Ovary (tissue), 3 donors: ENCODE results near the gene TMEM114.

Experiments
- POLR2A ChIP-seq: fragments of 450-650 bp; IDR thresholded peaks from one replicate; pipeline ENCODE4 v1.6.1; 2017; ENCODE audit warnings: antibody characterized with exemption, mild to moderate bottlenecking, moderate library complexity
- TF ChIP-seq, protein P1 (sequence below), 3 donors: fragments of 450-650 bp in 2 of 3; fragments of 200-600 bp in 1 of 3; IDR thresholded peaks; one replicate each; pipeline versions ENCODE4 v1.5.1 to v1.8.0; 2016 to 2022; ENCODE audit warnings: antibody characterized with exemption in 3 of 3, mild to moderate bottlenecking in 1 of 3
- donor health status: DM: no; HTN: no; CAD: no.

DNA sequence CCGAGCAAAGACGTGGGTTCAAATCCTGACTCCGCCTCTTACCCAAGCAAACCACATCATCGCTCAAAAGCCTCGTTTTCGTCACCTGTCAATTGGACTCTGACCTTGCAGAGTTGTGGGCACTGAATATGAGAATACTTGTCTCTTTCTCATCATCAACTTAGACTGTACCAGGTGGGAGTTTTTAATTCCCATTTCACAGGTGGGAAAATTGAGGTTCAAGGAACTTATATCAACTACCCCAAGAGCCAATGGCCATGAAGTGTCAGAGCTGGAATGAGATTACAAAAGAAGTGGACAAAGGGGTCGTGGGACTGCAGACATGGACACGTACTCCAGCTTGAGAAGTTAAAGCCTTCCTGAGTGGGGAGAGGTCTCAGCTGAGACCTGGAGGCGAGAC lies 10.8 kb downstream of the TMEM114 start:
- TF ChIP-seq POLR2A, result no peak
- TF ChIP-seq, protein P1, sequence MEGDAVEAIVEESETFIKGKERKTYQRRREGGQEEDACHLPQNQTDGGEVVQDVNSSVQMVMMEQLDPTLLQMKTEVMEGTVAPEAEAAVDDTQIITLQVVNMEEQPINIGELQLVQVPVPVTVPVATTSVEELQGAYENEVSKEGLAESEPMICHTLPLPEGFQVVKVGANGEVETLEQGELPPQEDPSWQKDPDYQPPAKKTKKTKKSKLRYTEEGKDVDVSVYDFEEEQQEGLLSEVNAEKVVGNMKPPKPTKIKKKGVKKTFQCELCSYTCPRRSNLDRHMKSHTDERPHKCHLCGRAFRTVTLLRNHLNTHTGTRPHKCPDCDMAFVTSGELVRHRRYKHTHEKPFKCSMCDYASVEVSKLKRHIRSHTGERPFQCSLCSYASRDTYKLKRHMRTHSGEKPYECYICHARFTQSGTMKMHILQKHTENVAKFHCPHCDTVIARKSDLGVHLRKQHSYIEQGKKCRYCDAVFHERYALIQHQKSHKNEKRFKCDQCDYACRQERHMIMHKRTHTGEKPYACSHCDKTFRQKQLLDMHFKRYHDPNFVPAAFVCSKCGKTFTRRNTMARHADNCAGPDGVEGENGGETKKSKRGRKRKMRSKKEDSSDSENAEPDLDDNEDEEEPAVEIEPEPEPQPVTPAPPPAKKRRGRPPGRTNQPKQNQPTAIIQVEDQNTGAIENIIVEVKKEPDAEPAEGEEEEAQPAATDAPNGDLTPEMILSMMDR (IDR thresholded peaks at IDR 0.05), result no peak
